Measurements from ENCODE around the gene CLPTM1L.
"Not testable (repeated sequence)": the region's sequence is repeated elsewhere in the genome, so short reads cannot be mapped to it uniquely, and the experiment has no call there.

The CLPTM1L gene

DNA sequence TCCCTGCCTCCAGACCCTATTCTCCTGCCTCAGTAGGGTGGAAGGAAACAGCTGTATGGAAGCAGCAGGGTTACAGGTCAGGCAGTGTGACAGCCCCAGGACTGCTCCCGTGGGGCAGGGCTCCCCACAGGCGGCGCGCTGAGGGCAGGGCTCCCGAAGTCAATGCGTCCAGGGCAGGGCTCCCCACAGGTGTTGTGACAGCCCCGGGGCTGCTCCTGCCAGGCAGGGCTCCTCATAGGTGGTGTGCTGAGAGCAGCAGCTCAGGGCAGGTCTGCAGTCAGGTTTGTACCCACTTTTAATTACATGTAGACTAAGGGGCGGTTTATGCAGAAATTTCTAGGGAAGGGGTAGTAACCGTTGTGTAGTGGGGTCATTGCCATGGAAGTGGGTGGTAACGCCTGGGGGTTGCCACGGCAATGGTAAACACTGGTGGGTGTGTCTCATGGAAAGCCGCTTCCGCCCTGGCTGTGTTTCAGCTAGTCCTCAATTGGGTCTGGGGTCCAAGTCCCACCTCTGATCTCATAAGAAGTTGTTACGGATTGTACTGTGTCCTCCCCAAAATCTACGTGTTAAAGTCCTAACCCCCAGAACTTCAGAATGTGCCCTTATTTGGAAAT is 33.4 kb downstream of the CLPTM1L start:
- no peak for DNase-seq

DNA sequence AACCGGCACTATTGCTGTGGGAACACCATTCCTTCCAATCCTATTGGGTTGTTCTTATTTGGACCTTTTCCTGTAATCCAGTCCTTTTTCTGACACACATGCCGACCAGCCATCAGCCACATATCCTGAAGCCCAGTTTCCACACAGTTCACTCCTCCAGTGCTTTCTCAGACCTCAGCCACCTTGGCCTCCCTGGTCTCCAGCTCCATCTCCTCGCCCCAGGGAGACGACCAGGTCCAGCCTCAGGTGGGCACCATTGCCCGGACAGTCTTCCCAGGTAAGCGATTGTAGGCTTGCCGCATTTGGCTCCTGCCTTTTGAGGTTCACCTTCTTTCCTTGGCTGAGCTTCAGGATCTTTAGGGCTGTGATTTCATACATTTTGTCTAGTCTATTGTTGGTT is 34.8 kb downstream of the CLPTM1L start:
- no peak for DNase-seq

GRCh38 chr5:1304033-1304432 is 40.9 kb downstream of the CLPTM1L start:
- no peak for DNase-seq

- DNase-seq, result no peak
These were observed 42.6 kb downstream of the CLPTM1L start for GRCh38 chr5:1302258-1302657.

- DNase-seq, result no peak
These were observed 44.3 kb downstream of the CLPTM1L start for GRCh38 chr5:1300581-1301083.

DNA sequence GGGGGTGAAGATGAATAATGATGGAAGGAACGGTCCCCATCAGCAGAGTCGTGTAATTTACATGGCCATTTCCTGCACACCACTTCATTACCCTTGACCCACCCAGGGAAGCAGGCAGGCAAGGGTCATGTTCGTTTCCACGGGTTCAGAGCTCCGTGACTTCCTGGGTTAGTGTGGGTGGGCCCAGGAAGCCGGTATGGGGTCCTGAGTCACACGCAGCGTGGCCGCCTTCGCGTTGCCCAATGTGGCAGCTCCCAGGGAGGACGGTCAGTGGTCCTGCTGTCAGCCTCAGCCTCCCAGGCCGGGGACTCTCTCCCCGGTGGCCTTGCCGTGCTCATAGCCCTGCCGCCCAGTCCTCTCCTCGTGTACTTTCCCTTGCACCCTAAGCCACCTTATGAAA is 44.9 kb downstream of the CLPTM1L start:
- DNase-seq, result no peak

- DNase-seq, result no peak
These were observed 45.4 kb downstream of the CLPTM1L start for GRCh38 chr5:1299511-1299850.

- DNase-seq, result no peak
These were observed 46.0 kb downstream of the CLPTM1L start for GRCh38 chr5:1298723-1299510.

DNA sequence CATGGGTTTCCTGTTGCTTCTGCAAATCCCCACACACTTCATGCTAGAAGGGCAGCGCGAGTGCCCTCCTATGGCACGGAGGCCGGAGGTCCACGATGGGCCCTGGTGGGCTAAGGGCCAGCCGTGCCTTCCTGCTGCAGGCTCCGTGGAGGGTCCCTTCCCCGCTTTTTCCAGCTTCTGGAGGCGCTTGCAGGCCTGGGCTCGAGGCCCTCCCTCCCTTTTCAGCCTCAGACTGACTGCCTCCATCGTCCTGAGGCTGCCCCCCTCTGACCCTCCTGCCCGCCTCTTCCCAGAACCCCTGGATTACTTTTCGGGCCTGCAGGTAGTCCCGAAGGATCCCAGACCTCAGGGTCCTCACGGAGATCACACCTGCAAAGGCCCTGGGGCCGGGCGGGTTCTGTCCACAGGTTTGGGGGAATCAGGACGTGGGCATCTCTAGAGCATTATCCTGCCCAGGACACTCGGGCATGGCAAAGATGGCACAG is 46.8 kb downstream of the CLPTM1L start:
- DNase-seq, result no peak

GRCh38 chr5:1297243-1297642 is 47.7 kb downstream of the CLPTM1L start:
- DNase-seq, result no peak

GRCh38 chr5:1295650-1296037 is 49.3 kb downstream of the CLPTM1L start:
- DNase-seq, result no peak

- no peak for DNase-seq
These were observed 49.9 kb downstream of the CLPTM1L start, which contains the start of gene TERT for GRCh38 chr5:1294835-1295649. Gene TERT, minus strand, starts transcription at chr5:1295068. Its CDS starts 79 bp downstream, at chr5:1294989.

- DNase-seq, result no peak
These were observed 50.6 kb downstream of the CLPTM1L start for GRCh38 chr5:1294206-1294834.

DNA sequence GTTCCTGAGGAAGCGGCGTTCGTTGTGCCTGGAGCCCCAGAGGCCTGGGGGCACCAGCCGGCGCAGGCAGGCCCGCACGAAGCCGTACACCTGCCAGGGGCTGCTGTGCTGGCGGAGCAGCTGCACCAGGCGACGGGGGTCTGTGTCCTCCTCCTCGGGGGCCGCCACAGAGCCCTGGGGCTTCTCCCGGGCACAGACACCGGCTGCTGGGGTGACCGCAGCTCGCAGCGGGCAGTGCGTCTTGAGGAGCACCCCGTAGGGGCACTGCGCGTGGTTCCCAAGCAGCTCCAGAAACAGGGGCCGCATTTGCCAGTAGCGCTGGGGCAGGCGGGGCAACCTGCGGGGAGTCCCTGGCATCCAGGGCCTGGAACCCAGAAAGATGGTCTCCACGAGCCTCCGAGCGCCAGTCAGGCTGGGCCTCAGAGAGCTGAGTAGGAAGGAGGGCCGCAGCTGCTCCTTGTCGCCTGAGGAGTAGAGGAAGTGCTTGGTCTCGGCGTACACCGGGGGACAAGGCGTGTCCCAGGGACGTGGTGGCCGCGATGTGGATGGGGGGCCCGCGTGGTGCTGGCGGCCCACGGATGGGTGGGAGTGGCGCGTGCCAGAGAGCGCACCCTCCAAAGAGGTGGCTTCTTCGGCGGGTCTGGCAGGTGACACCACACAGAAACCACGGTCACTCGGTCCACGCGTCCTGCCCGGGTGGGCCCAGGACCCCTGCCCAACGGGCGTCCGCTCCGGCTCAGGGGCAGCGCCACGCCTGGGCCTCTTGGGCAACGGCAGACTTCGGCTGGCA is 51.3 kb downstream of the CLPTM1L start:
- DNase-seq, result no peak

DNA sequence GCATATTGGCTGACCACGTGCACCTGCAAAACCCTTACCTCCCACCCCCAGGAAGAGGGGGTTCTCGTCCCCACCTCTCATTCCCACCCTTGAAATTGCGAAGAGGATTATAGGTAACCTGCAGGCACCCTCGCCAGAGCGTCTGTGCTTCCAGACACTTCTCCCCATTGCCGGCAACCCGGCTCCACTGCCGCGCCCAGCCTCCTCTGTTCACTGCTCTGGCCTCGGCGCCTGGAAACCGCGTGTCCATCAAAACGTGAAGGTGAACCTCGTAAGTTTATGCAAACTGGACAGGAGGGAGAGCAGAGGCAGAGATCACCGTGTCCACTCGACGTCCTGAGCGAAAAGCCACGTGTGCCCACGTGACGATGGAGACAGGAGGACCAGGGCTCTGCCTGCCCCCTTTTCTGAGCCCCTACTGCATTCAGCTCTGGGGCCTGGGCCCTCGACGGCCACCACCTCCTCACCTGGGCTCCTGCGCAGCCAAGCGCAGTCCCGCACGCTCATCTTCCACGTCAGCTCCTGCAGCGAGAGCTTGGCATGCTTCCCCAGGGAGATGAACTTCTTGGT is 52.0 kb downstream of the CLPTM1L start:
- no peak for DNase-seq

GRCh38 chr5:1292139-1292538 is 52.8 kb downstream of the CLPTM1L start:
- DNase-seq, result no peak

GRCh38 chr5:1291611-1292080 is 53.3 kb downstream of the CLPTM1L start:
- DNase-seq, result no peak

DNA sequence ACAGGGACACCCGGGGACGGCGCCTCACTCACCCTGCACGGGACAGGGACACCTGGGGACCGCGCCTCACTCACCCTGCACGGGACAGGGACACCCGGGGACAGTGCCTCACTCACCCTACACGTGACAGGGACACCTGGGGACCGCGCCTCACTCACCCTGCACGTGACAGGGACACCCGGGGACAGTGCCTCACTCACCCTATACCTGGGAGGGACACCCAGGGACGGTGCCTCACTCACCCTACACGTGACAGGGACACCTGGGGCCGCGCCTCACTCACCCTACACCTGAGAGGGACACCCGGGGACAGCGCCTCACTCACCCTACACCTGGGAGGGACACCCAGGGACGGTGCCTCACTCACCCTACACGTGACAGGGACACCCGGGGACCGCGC is 53.9 kb downstream of the CLPTM1L start:
- DNase-seq, result not testable (repeated sequence)

DNA sequence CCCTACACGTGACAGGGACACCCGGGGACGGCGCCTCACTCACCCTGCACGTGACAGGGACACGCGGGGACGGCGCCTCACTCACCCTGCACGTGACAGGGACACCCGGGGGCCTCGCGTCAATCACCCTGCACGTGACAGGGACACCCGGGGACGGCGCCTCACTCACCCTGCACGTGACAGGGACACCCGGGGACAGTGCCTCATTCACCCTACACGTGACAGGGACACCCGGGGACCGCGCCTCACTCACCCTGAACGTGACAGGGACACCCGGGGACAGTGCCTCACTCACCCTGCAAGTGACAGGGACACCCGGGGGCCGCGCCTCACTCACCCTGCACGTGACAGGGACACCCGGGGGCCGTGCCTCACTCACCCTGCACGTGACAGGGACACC is 55.3 kb downstream of the CLPTM1L start:
- DNase-seq, result not testable (repeated sequence)

- no peak for DNase-seq
These were observed 56.2 kb downstream of the CLPTM1L start for GRCh38 chr5:1288439-1289335.

GRCh38 chr5:1285883-1286291 is 59.0 kb downstream of the CLPTM1L start:
- DNase-seq, result no peak

Measured in NCI-H446 treated with DMSO at 0.1 percent for 48 hours (cell line).